ENCODE results near the gene DRICH1. TPM values are rescaled to one million over a fixed set of nuclear protein-coding genes. Genes with fewer than 3 reads are reported as not detected.
"Not testable (repeated sequence)": the region's sequence is repeated elsewhere in the genome, so short reads cannot be mapped to it uniquely, and the experiment has no call there.

The DRICH1 gene
- total RNA-seq, 2 donors from 2014 or later: 0.35 to 0.79 TPM

GRCh38 chr22:23651676-23652075 lies 19.6 kb upstream of the DRICH1 start:
- Histone ChIP-seq H3K27me3 (no peaks in the 10 kb centered on the region), H3K9me3 (no peaks in the 10 kb centered on the region), H3K36me3 (no peaks in the 10 kb centered on the region), H3K4me1 (no peaks in the 10 kb centered on the region), H3K4me3 (no peak overlapping the region), H3K9ac (ENCODE audit: low read depth in 2 of 2, low read length in 2 of 2) (no peak overlapping the region), H3K27ac (no peak overlapping the region)
- intact Hi-C loops (cut with DNase I): no loop called here
- TF ChIP-seq, protein P1, sequence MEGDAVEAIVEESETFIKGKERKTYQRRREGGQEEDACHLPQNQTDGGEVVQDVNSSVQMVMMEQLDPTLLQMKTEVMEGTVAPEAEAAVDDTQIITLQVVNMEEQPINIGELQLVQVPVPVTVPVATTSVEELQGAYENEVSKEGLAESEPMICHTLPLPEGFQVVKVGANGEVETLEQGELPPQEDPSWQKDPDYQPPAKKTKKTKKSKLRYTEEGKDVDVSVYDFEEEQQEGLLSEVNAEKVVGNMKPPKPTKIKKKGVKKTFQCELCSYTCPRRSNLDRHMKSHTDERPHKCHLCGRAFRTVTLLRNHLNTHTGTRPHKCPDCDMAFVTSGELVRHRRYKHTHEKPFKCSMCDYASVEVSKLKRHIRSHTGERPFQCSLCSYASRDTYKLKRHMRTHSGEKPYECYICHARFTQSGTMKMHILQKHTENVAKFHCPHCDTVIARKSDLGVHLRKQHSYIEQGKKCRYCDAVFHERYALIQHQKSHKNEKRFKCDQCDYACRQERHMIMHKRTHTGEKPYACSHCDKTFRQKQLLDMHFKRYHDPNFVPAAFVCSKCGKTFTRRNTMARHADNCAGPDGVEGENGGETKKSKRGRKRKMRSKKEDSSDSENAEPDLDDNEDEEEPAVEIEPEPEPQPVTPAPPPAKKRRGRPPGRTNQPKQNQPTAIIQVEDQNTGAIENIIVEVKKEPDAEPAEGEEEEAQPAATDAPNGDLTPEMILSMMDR (IDR thresholded peaks at IDR 0.05): no peak
- no peak for DNase-seq

GRCh38 chr22:23649071-23649501 lies 17.0 kb upstream of the DRICH1 start:
- no peaks in the 10 kb centered on the region for H3K36me3 ChIP-seq
- no peaks in the 10 kb centered on the region for H3K4me1 ChIP-seq
- TF ChIP-seq, protein P1 (IDR thresholded peaks at IDR 0.05): no peak
- H3K4me3 ChIP-seq: no peak overlapping the region
- intact Hi-C loops (cut with DNase I): no loop called here
- H3K27me3 ChIP-seq: no peaks in the 10 kb centered on the region
- H3K9ac ChIP-seq (ENCODE audit: low read depth in 2 of 2, low read length in 2 of 2): no peak overlapping the region
- H3K9me3 ChIP-seq: no peaks in the 10 kb centered on the region
- DNase-seq: no peak
- no peak overlapping the region for H3K27ac ChIP-seq

DNA sequence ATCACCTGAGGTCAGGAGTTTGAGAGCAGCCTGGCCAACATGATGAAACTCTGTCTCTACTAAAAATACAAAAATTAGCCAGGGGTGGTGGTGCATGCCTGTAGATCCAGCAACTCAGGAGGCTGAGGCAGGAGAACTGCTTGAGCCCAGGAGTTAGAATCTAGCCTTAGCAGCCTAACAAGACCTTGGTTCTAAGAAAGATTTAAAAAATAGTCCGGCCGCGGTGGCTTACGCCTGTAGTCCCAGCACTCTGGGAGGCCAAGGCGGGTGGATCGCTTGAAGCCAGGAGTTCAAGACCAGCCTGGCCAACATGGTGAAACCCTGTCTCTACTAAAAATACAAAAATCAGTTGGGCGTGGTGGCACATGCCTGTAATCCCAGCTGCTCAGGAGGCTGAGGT lies 14.4 kb upstream of the DRICH1 start:
- H3K27ac ChIP-seq; DNase-seq; intact Hi-C loops (cut with DNase I); H3K4me3 ChIP-seq; H3K9ac ChIP-seq (ENCODE audit: low read depth in 2 of 2, low read length in 2 of 2); H3K9me3 ChIP-seq; H3K27me3 ChIP-seq; H3K4me1 ChIP-seq; H3K36me3 ChIP-seq: not testable (repeated sequence)

DNA sequence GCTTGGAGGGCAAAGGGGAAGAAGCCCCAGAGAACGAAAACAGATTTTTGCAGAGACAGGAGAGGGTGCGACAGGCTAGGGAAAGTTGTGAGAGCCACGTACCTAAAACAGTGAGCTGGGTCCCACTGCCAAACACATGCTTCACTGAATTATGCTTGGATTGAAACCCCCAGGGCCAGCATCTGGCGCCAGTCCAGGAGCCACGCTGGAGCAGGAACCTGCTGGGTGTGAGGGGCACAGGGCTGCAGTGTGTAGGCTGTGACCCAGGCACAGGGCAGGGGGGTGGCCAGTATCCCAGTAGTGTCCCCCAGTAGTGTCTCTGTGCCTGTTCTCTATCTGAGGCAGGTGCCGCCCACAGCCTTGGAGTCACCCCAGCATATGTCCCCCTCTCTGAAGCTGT lies 8.1 kb upstream of the DRICH1 start:
- H3K4me3 ChIP-seq; H3K27me3 ChIP-seq; DNase-seq; H3K4me1 ChIP-seq; H3K9me3 ChIP-seq; H3K36me3 ChIP-seq; H3K27ac ChIP-seq; intact Hi-C loops (cut with DNase I); H3K9ac ChIP-seq (ENCODE audit: low read depth in 2 of 2, low read length in 2 of 2): not testable (repeated sequence)

GRCh38 chr22:23639661-23640060 lies 7.5 kb upstream of the DRICH1 start:
- intact Hi-C loops (cut with DNase I): loop anchor here (10.0 kb wide), 1 partner anchor 55 kb away; the partner anchor contains the start of gene RGL4
- Histone ChIP-seq H3K9ac (ENCODE audit: low read depth in 2 of 2, low read length in 2 of 2) (no peak overlapping the region), H3K9me3 (no peaks in the 10 kb centered on the region), H3K4me3 (no peak overlapping the region), H3K27me3 (no peaks in the 10 kb centered on the region), H3K27ac (no peak overlapping the region), H3K36me3 (no peaks in the 10 kb centered on the region), H3K4me1 (no peaks in the 10 kb centered on the region)
- no peak for DNase-seq
- TF ChIP-seq, protein P1 (IDR thresholded peaks at IDR 0.05): no peak

GRCh38 chr22:23638611-23639010 lies 6.5 kb upstream of the DRICH1 start:
- intact Hi-C loops (cut with DNase I): loop anchor here (10.0 kb wide), 1 partner anchor 56 kb away; the partner anchor contains the start of gene RGL4
- H3K4me1 ChIP-seq: no peaks in the 10 kb centered on the region
- no peaks in the 10 kb centered on the region for H3K27me3 ChIP-seq
- H3K36me3 ChIP-seq: no peaks in the 10 kb centered on the region
- TF ChIP-seq, protein P1 (IDR thresholded peaks at IDR 0.05): no peak
- H3K9me3 ChIP-seq: no peaks in the 10 kb centered on the region
- no peak overlapping the region for H3K27ac ChIP-seq
- no peak overlapping the region for H3K4me3 ChIP-seq
- H3K9ac ChIP-seq (ENCODE audit: low read depth in 2 of 2, low read length in 2 of 2): no peak overlapping the region
- DNase-seq: no peak

GRCh38 chr22:23635291-23635690 lies 3.2 kb upstream of the DRICH1 start:
- not testable (repeated sequence) for H3K9ac ChIP-seq (ENCODE audit: low read depth in 2 of 2, low read length in 2 of 2); H3K27me3 ChIP-seq; H3K36me3 ChIP-seq; DNase-seq; H3K4me3 ChIP-seq; H3K9me3 ChIP-seq; H3K27ac ChIP-seq; H3K4me1 ChIP-seq
- intact Hi-C loops (cut with DNase I): loop anchor here (10.0 kb wide), 1 partner anchor 60 kb away; the partner anchor contains the start of gene RGL4

DNA sequence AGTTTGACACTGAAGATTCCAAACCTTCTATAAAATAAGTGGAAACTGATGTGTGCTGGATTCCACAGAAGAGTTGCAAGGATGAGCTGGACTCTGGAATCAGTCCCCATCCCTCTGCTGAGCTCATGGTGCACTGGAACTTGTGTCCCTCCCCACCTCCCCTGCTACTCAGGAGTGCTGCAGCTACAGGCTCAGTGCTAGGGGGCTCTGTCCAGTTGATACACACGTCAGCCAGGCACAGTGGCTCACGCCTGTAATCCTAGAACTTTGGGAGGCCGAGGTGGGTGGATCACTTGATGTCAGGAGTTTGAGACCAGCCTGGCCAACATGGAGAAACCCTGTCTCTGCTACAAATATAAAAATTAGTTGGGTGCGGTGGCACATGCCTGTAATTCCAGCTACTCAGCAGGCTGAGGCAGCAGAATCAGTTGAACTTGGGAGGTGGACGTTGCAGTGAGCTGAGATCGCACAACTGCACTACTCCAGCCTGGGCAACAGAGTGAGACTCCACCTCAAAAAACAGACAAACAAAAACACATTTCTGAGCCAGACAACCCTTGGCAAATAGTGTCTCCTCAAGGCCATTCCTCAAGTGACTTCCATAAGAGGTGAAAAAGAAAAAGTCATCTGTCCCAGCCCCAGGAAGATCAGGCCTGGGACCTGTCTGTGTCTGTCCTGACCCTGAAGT lies 3.9 kb downstream of the DRICH1 start:
- H3K36me3 ChIP-seq; H3K27ac ChIP-seq; H3K4me3 ChIP-seq; DNase-seq; H3K9ac ChIP-seq (ENCODE audit: low read depth in 2 of 2, low read length in 2 of 2); H3K9me3 ChIP-seq; H3K4me1 ChIP-seq; intact Hi-C loops (cut with DNase I); H3K27me3 ChIP-seq: not testable (repeated sequence)
